Medulla oblongata (tissue), 1 donor: Measurements from ENCODE around the gene TPBGL.

Experiments
- DNase-seq: peaks from one replicate; pipeline ENCODE4 v3.0.0-alpha.2; 2015; ENCODE audit errors: extremely low spot score

Gene TPBGL

DNA sequence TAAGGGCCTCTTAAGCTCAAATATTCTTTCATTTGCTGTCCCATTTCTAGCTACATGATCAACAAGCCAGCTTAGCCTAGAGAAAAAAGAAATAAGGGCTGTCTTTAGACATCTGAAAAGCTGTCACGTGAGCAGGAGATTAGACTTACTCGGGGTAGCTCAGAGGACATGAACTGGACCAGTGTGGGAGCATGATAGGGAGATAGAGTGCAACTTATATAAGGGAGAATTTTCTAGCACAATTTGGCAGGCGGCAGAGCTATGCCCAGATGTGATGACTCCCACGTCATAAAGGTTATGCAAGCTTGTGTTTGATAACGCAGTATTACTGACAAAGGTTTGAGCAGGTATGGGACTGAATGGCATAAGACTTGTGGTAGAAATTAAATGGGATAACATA lies 28.2 kb upstream of the TPBGL start:
- no peak for DNase-seq

GRCh38 chr11:75214411-75214821 lies 26.2 kb upstream of the TPBGL start:
- DNase-seq, result peak; percentile 54

GRCh38 chr11:75214843-75215242 lies 25.7 kb upstream of the TPBGL start:
- DNase-seq, result no peak

DNA sequence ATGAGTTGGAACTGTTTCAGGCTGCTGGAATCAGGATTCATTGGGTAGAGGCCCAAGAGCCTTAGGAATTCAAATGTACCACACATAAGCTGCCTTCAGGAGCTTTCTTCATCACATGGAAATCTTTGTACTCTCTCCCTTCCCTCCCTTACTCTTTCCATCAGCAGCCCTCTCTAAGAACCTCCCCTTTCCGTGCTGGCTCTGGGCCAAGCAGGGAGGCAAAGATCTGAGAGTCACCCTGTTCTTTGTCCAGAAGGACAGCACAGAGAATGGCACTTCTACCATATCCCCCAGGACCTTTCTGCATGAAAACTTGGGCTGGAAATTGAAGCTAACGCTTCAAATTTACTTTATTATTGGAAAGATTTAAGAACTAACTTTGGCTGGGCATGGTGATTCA lies 20.7 kb upstream of the TPBGL start:
- DNase-seq, result no peak

DNA sequence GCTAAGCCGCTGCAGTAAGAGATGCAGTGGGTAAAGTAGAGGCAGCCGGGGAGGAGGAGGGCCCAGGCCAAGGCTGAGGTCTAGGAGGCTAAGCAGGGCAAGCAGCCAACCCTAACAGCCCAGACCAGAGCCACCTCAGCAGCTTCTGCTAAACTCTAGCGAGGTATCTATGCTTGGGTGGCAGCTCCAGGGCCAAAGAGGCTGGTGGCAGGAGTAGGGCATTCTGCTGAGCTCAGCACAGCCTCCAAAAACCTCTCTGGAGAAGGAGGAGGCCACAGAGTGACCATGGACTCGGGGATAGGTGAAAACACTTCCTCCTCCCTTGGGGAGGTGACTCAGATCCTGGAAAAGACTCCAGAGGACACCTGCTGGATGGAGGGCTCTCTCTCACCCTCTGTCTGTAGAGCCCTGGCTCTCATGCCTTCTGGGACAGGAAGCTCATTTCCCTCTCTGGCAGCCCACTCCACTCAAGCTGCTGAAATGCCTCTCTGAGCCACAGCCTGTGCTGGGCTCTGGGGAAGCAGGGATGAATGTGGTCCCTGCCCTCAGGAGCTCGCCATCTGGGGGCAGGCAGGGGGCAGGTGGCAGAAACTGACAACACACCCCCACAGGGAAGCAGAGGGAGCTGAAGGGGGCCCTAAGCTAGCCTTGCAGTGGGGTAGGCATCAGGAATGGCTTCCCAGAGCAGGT lies 16.5 kb upstream of the TPBGL start:
- DNase-seq, result no peak

DNA sequence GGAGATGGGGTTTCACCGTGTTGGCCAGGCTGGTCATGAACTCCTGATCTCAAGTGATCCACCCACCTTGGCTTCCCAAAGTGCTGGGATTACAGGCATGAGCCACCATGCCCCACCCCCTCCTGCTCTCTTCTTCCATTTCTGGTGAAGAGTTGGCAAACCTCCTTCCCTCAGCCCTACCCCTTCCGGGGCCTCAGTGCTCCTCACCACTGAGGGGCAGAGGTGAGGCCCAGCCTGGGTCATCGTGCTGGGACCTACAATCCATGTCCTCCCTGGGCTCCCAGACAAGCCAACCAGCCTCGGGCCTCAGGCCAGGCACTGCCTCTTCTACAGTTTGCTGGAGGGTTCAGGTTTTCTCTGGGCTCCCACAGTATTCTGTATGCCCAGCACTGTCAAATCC lies 14.8 kb upstream of the TPBGL start:
- DNase-seq, result no peak

DNA sequence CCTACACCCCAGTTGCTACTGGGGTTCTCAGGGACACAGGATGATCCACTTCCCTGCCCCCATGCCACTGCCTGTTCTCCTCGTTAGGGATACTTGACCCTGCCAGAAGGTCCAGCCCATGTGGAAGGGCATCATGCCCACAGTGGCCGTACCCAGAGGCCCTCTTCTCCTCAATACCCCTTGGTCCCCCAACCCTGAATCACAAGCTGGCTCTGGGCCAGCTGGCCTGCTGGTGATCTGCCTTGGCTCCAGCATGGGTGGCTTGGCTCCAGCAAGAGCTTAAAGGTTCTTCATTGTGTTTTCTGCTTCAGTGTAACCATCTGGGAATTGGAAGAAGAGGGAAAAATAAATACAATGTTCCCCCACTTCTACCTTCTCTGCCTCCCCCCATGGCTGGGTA lies 11.1 kb upstream of the TPBGL start:
- no peak for DNase-seq

GRCh38 chr11:75230621-75231020 lies 10.0 kb upstream of the TPBGL start:
- DNase-seq, result no peak

DNA sequence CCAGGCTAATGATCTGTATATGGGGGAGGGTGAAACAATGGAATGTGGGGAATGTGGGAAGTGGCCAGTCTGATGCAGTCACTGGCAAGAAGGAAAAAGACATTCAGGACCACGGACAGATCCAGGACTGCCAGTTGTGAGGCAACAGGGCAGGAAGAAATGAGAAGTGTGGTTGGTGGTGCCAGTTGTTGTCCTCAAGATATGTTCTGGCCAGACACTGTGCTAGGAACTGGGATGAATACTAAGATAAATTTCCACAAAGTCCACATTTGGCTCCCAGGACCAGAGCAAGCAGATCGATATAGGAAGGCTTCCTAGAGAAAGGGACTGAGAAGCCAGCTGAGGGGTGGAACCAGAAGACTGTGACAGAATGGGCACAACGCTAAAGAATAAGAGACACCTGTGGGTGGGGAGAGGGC lies 6.8 kb upstream of the TPBGL start:
- peak; percentile 25 for DNase-seq

GRCh38 chr11:75236062-75236461 lies 4.5 kb upstream of the TPBGL start:
- no peak for DNase-seq

- no peak for DNase-seq
Observed at GRCh38 chr11:75237050-75237449, 3.5 kb upstream of the TPBGL start.

DNA sequence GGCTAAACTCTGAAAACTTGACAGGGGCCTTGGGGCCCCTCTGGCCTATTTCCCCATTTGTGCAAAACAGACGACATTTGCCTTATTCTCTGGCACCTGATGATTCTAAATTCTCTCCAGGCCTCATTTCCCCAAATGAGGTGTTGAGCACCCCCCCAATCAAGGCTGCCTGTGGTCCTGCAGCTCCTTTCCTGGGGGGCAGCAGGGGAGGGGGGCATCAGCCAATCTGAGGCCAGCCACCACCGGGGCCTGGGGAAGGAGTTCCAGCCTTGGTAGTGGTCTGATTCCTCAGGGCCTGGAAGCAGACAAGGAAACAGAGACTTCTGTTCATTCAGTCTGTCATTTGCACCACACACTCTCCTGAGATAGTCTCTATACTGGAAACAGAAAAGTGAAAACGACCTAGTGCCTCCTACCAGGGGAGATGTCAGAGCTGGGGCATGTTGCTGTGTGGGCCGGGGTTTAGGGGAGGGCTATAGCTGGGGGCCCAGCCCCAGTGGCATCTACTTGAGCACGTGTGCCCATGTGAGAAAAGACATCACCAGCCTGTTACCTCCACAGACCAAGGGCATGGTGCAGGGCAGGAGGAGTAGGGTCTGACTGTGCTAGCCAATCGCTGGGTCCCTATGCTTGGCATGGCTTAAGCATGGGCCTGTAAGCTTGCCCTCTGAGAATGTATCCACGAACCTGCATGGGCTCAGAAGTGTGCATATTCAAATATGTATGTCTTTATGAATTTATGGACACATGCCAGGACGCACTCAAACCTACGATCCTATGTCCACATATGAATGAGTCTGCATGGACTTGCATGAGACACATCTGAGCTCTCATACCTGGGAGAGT lies 1.8 kb upstream of the TPBGL start:
- no peak for DNase-seq

DNA sequence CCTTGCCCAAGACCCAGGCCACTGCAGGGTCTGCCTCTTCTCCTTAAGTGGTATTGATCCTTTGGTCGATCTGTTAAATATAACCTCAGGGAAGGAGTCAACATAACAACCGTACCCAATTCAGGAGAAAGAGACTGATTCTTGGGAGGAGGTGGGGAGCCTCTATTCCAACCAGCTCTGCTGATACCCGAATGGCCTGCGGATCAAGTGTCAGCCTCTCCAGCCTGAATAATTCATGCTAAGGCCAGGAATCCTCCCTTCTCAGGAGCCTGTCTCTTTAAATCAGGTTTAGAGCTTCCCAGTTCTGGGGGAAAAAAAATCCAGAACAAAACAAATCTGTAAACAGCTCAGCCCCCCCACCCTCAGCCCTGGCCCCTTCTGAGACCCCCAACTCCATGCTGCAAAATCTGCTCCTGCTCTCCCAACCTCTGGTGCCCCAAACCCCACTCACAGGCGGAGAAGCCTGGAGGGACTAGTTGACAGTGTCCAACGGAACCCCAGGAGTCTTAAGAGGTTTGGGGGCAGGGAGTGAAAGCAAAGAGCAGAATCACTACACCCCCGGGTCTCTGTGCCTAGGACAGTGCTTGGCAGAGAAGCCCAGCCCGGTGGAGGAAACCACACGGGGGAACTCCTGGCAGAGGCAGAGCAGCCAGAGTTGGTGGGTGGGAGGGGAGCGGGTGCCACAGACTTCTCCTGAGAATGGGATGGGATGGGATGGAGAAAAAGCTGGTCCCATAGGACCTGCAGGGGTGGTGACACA lies 863 bp upstream of the TPBGL start:
- DNase-seq, result no peak

DNA sequence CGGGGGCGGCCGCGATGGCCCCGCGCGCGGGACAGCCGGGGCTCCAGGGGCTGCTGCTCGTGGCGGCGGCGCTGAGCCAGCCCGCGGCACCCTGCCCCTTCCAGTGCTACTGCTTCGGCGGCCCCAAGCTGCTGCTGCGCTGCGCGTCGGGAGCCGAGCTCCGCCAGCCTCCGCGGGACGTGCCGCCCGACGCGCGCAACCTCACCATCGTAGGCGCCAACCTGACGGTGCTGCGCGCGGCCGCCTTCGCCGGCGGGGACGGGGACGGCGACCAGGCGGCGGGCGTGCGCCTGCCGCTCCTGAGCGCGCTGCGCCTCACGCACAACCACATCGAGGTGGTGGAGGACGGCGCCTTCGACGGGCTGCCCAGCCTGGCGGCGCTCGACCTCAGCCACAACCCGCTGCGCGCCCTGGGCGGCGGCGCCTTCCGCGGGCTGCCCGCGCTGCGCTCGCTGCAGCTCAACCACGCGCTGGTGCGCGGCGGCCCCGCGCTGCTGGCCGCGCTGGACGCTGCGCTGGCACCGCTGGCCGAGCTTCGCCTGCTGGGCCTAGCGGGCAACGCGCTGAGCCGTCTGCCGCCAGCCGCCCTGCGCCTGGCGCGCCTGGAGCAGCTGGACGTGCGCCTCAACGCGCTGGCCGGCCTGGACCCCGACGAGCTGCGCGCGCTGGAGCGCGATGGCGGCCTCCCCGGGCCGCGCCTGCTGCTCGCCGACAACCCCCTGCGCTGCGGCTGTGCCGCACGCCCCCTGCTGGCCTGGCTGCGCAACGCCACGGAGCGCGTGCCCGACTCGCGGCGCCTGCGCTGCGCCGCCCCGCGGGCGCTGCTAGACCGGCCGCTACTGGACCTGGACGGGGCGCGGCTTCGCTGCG lies 697 bp downstream of the TPBGL start:
- DNase-seq, result peak; percentile 75

GRCh38 chr11:75241906-75242644 lies 1.5 kb downstream of the TPBGL start:
- no peak for DNase-seq

- DNase-seq, result no peak
Observed at GRCh38 chr11:75242722-75243600, 2.4 kb downstream of the TPBGL start.

- no peak for DNase-seq
Observed at GRCh38 chr11:75244052-75244814, 3.7 kb downstream of the TPBGL start.

GRCh38 chr11:75245356-75246005 lies 4.9 kb downstream of the TPBGL start:
- DNase-seq, result no peak
